GM23338 (cell line): ENCODE measurements around the gene USH2A. TPM values are rescaled to one million over a fixed set of nuclear protein-coding genes. Genes with fewer than 3 reads are reported as not detected.

Experiments
- ATAC-seq: fragments of 200-7000 bp; cut with Tn5 transposase; 3 replicates; pipeline ENCODE4 v1.9.1; 2020
- DNase-seq: peaks from one replicate; pipeline ENCODE4 v3.0.0-alpha.2; 2015; ENCODE audit warnings: low spot score
- H2AFZ ChIP-seq: fragments of 200-600 bp; sonication (generic); 2 replicates; pipeline ENCODE4 v1.8.0; 2016; ENCODE audit warnings: antibody characterized with exemption, mild to moderate bottlenecking, moderate library complexity
- H3F3A ChIP-seq: fragments of 200-600 bp; sonication (generic); replicated peaks from 2 replicates; pipeline ENCODE4 v1.8.0; 2017; ENCODE audit warnings: antibody characterized with exemption, mixed run types, low read depth
- H3K27ac ChIP-seq: fragments of 200-600 bp; sonication (generic); 2 replicates; pipeline ENCODE4 v1.6.1; 2016; ENCODE audit warnings: low read depth
- H3K27me3 ChIP-seq: fragments of 200-600 bp; sonication (generic); 2 replicates; pipeline ENCODE4 v1.8.0; 2016; ENCODE audit warnings: mild to moderate bottlenecking, mixed run types, moderate library complexity; ENCODE audit not compliant: insufficient read depth
- H3K36me3 ChIP-seq: fragments of 200-600 bp; sonication (generic); 2 replicates; pipeline ENCODE4 v1.8.0; 2016; ENCODE audit warnings: mild to moderate bottlenecking; ENCODE audit not compliant: insufficient read depth
- H3K4me1 ChIP-seq: fragments of 200-600 bp; sonication (generic); 2 replicates; pipeline ENCODE4 v1.8.0; 2016; ENCODE audit warnings: mild to moderate bottlenecking, moderate library complexity; ENCODE audit not compliant: insufficient read depth
- H3K4me2 ChIP-seq: fragments of 200-600 bp; sonication (generic); 2 replicates; pipeline ENCODE4 v1.7.1; 2017; ENCODE audit warnings: mixed run types
- H3K4me3 ChIP-seq: fragments of 200-600 bp; sonication (generic); 2 replicates; pipeline ENCODE4 v1.6.1; 2016; ENCODE audit warnings: mixed run types
- H3K79me2 ChIP-seq: fragments of 200-600 bp; sonication (generic); replicated peaks from 2 replicates; pipeline ENCODE4 v1.8.0; 2017; ENCODE audit warnings: mild to moderate bottlenecking; ENCODE audit not compliant: insufficient read depth
- H3K9me2 ChIP-seq: fragments of 200-600 bp; sonication (generic); 2 replicates; pipeline ENCODE4 v1.8.0; 2017; ENCODE audit not compliant: insufficient read depth
- H4K20me1 ChIP-seq: fragments of 200-600 bp; sonication (generic); replicated peaks from 2 replicates; pipeline ENCODE4 v1.8.0; 2017; ENCODE audit warnings: mild to moderate bottlenecking; ENCODE audit not compliant: insufficient read depth
- H3K27ac Mint-ChIP-seq: 2 replicates; pipeline ENCODE4 v1.8.0; 2020; ENCODE audit warnings: inconsistent platforms, mild to moderate bottlenecking, moderate library complexity, mixed read lengths
- H3K27me3 Mint-ChIP-seq: 3 replicates; pipeline ENCODE4 v1.8.0; 2022; ENCODE audit warnings: low read depth, mild to moderate bottlenecking, moderate library complexity, mixed read lengths, inconsistent platforms; ENCODE audit not compliant: insufficient read depth, poor library complexity
- H3K36me3 Mint-ChIP-seq: 3 replicates; pipeline ENCODE4 v1.8.0; 2021; ENCODE audit warnings: low read depth, mild to moderate bottlenecking, inconsistent platforms, moderate library complexity, mixed read lengths
- H3K4me1 Mint-ChIP-seq: 3 replicates; pipeline ENCODE4 v1.8.0; 2020; ENCODE audit warnings: mild to moderate bottlenecking, inconsistent platforms, mixed read lengths
- H3K4me3 Mint-ChIP-seq: 3 replicates; pipeline ENCODE4 v1.8.0; 2021; ENCODE audit warnings: moderate library complexity, mild to moderate bottlenecking, inconsistent platforms, mixed read lengths
- H3K9me3 Mint-ChIP-seq: 3 replicates; pipeline ENCODE4 v1.8.0; 2020; ENCODE audit warnings: moderate library complexity, mild to moderate bottlenecking, inconsistent platforms, mixed read lengths
- CTCF ChIP-seq, 2 experiments: fragments of 200-600 bp in 1 of 2; sonication (generic) in 1 of 2; conservative IDR thresholded peaks; 2 replicates each; pipeline versions ENCODE4 v1.5.1 to v1.6.1; 2016 to 2017; ENCODE audit warnings: antibody characterized with exemption in 2 of 2, low read depth in 2 of 2, mild to moderate bottlenecking in 2 of 2, moderate library complexity in 1 of 2
- EZH2 ChIP-seq: fragments of 200-600 bp; sonication (generic); IDR thresholded peaks from one replicate; pipeline ENCODE4 v1.8.0; 2017; ENCODE audit warnings: antibody characterized with exemption, mild to moderate bottlenecking, low read depth; ENCODE audit not compliant: unreplicated experiment
- EZH2phosphoT487 ChIP-seq: fragments of 200-600 bp; sonication (generic); IDR thresholded peaks from one replicate; pipeline ENCODE4 v1.8.1; 2018; ENCODE audit warnings: antibody characterized with exemption; ENCODE audit not compliant: unreplicated experiment
- REST ChIP-seq: IDR thresholded peaks from one replicate; pipeline ENCODE4 v1.6.1; 2018; ENCODE audit warnings: antibody characterized with exemption; ENCODE audit not compliant: unreplicated experiment
- ZNF462 ChIP-seq: fragments of 250-450 bp; sonication (Bioruptor Pico); IDR thresholded peaks from 2 replicates; pipeline ENCODE4 v1.5.0; 2020; ENCODE audit warnings: mild to moderate bottlenecking, moderate library complexity
- polyA plus RNA-seq: library from polyadenylated mRNA; unstranded; fragments of >200 nt; fragmentation: Nextera tagmentation; extraction: Ambion mirVana; gene quantifications from 2 replicates; pipeline ENCODE4 v1.2.1, GENCODE V29; 2016
- total RNA-seq: library from RNA; depleted of rRNA; stranded (reverse); fragments of >200 nt; shearing (Covaris generic); gene quantifications from 2 replicates; pipeline ENCODE4 v1.2.3, GENCODE V29; 2014

The USH2A gene
- total and polyA plus RNA-seq, 2 experiments from 2014 or later = 0.03 TPM

GRCh38 chr1:215583185-215583749 lies 840.0 kb downstream of the USH2A start (continued):
- no peak for TF ChIP-seq EZH2
- TF ChIP-seq ZNF462 (CRISPR knock-in tag) = no peak
- no peak for TF ChIP-seq EZH2phosphoT487

- H3K79me2 ChIP-seq = 0 out of 2 replicates have a peak, but pooled peaks cover 7% of the 10 kb centered on the region
These were observed 841.4 kb downstream of the USH2A start for GRCh38 chr1:215581896-215582295.

More at GRCh38 chr1:215581896-215582295, 841.4 kb downstream of the USH2A start:
- Histone ChIP-seq H3K27ac (no peak overlapping the region), H4K20me1 (no peaks in the 10 kb centered on the region; the same call in 1 of the 2 replicates), H3K4me3 (no peak overlapping the region), H3K4me2 (no peak overlapping the region), H3F3A (no peaks in the 10 kb centered on the region), H3K36me3 (peaks cover 46% of the 10 kb centered on the region), H2AFZ (no peak overlapping the region), H3K27me3 (no peaks in the 10 kb centered on the region), H3K4me1 (no peaks in the 10 kb centered on the region; the same call in 1 of the 2 replicates), H3K9me2 (no peaks in the 10 kb centered on the region)
- Mint-ChIP-seq H3K27me3 (peaks cover 5% of the 10 kb centered on the region), H3K4me1 (peaks cover 7% of the 10 kb centered on the region; the same call in 2 of the 3 replicates), H3K27ac (no peak overlapping the region), H3K36me3 (peaks cover 83% of the 10 kb centered on the region), H3K4me3 (no peak overlapping the region), H3K9me3 (peaks cover 18% of the 10 kb centered on the region)
- ATAC-seq = no peak
- DNase-seq = no peak
- no peak for TF ChIP-seq REST
- peak in 1 of 2 experiments; percentile 26; a peak in 1 of 4 replicates for TF ChIP-seq CTCF (conservative IDR thresholded peaks at IDR 0.05; ENCODE audit: low read depth in 2 of 2)
